ENCODE data around the gene PRCC.
"Not testable (repeated sequence)": the region's sequence is repeated elsewhere in the genome, so short reads cannot be mapped to it uniquely, and the experiment has no call there.

PRCC gene

GRCh38 chr1:156744786-156745419 is 22.4 kb upstream of the PRCC start:
- DNase-seq, result no peak

GRCh38 chr1:156745881-156746280 is 21.5 kb upstream of the PRCC start:
- DNase-seq, result no peak

- no peak for DNase-seq
Observed at GRCh38 chr1:156746406-156746727, 21.0 kb upstream of the PRCC start.

- DNase-seq, result peak; percentile 40 to 43
Observed at GRCh38 chr1:156746728-156747631, 20.4 kb upstream of the PRCC start.

GRCh38 chr1:156747742-156748669 is 19.3 kb upstream of the PRCC start:
- no peak for DNase-seq

GRCh38 chr1:156748670-156749418 is 18.5 kb upstream of the PRCC start:
- DNase-seq, result no peak

- no peak for DNase-seq
Observed at GRCh38 chr1:156749419-156750118, 17.8 kb upstream of the PRCC start.

GRCh38 chr1:156750191-156750672 is 17.1 kb upstream of the PRCC start:
- DNase-seq, result peak; percentile 49 to 51

GRCh38 chr1:156750711-156751450 is 16.5 kb upstream of the PRCC start:
- DNase-seq, result peak in 1 of 2 experiments; percentile 27

GRCh38 chr1:156751451-156751756 is 15.9 kb upstream of the PRCC start, which contains the start of gene HDGF:
Gene HDGF (minus strand): TSS chr1:156751675. CDS start chr1:156751429, 246 bp downstream.
- no peak for DNase-seq

- peak; percentile 99 for DNase-seq
Observed at GRCh38 chr1:156751757-156752481, 15.4 kb upstream of the PRCC start.

- no peak for DNase-seq
Observed at GRCh38 chr1:156752843-156753482, 14.4 kb upstream of the PRCC start.

GRCh38 chr1:156754219-156754618 is 13.1 kb upstream of the PRCC start:
- DNase-seq, result no peak

- DNase-seq, result no peak
Observed at GRCh38 chr1:156755527-156755950, 11.8 kb upstream of the PRCC start.

- no peak for DNase-seq
Observed at GRCh38 chr1:156756355-156756754, 11.0 kb upstream of the PRCC start.

- DNase-seq, result not testable (repeated sequence)
Observed at GRCh38 chr1:156757572-156758253, 9.6 kb upstream of the PRCC start.

- DNase-seq, result no peak
Observed at GRCh38 chr1:156760092-156760795, 7.1 kb upstream of the PRCC start.

- no peak for DNase-seq
Observed at GRCh38 chr1:156760796-156761104, 6.6 kb upstream of the PRCC start.

- DNase-seq, result not testable (repeated sequence)
Observed at GRCh38 chr1:156765136-156765535, 2.2 kb upstream of the PRCC start.
